Stomach (tissue), 9 donors: ENCODE measurements around the gene CD79B. TPM values are rescaled to one million over a fixed set of nuclear protein-coding genes. Genes with fewer than 3 reads are reported as not detected.
A peak's percentile ranks its signal among the peaks of the same experiment; 100 is the strongest.
"Not testable (repeated sequence)": the region's sequence is repeated elsewhere in the genome, so short reads cannot be mapped to it uniquely, and the experiment has no call there.

Experiments used
- DNase-seq, 2 donors: peaks; one replicate each; pipeline versions ENCODE4 v3.0.0 to v3.0.0-alpha.2; 2013 to 2019
- H3K27ac ChIP-seq, 5 donors: fragments of 200-600 bp in 4 of 5; sonication (generic) in 4 of 5; one replicate each; pipeline ENCODE4 v1.5.1; 2013 to 2019; ENCODE audit warnings: mild to moderate bottlenecking in 1 of 5, moderate library complexity in 1 of 5
- H3K27me3 ChIP-seq, 3 donors: fragments of 200-600 bp; sonication (generic); one replicate each; pipeline ENCODE4 v1.5.1; 2017 to 2019; ENCODE audit warnings: mixed run types in 1 of 3
- H3K36me3 ChIP-seq, 4 donors: fragments of 200-600 bp; sonication (generic); 1 replicate in 3 of 4; 2 replicates in 1 of 4; pipeline ENCODE4 v1.5.1; 2016 to 2019
- H3K4me1 ChIP-seq, 4 donors: fragments of 200-600 bp; sonication (generic); one replicate each; pipeline ENCODE4 v1.5.1; 2016 to 2019
- H3K4me3 ChIP-seq, 4 donors: fragments of 200-600 bp; sonication (generic) in 3 of 4; one replicate each; pipeline ENCODE4 v1.5.1; 2016 to 2019; ENCODE audit warnings: mild to moderate bottlenecking in 1 of 4
- H3K9me3 ChIP-seq, 4 donors: fragments of 200-600 bp; sonication (generic); one replicate each; pipeline ENCODE4 v1.5.1; 2016 to 2019
- CTCF ChIP-seq, 7 experiments: fragments of 450-650 bp in 4 of 7; fragments of 200-600 bp in 3 of 7; sonication (generic) in 3 of 7; IDR thresholded peaks; one replicate each; pipeline ENCODE4 v1.5.1; 2016 to 2019; ENCODE audit warnings: antibody characterized with exemption in 7 of 7, control low read depth in 2 of 7, mild to moderate bottlenecking in 1 of 7
- EP300 ChIP-seq: sonication (generic); formaldehyde crosslinking; IDR thresholded peaks from one replicate; pipeline ENCODE4 v1.6.1; 2017; ENCODE audit warnings: antibody characterized with exemption
- POLR2A ChIP-seq, 4 donors: fragments of 450-650 bp; IDR thresholded peaks; one replicate each; pipeline ENCODE4 v1.6.1; 2016; ENCODE audit warnings: antibody characterized with exemption in 4 of 4, control low read depth in 2 of 4, mild to moderate bottlenecking in 1 of 4, moderate library complexity in 1 of 4
- POLR2AphosphoS5 ChIP-seq, 3 donors: sonication (generic); formaldehyde crosslinking; IDR thresholded peaks; one replicate each; pipeline ENCODE4 v1.6.1; 2016; ENCODE audit warnings: antibody characterized with exemption in 3 of 3
- WGBS, 5 donors: extraction: QIAGEN DNeasy Blood & Tissue Kit in 3 of 5; methylation state at CpG; one replicate each; pipeline versions ENCODE4 v1.1.5 to v1.1.7; 2013 to 2018; 5-methylcytosine and 5-hydroxymethylcytosine counted together
- intact Hi-C: fragments of 100-400 bp; cut with DNase I; formaldehyde crosslinking; loops from one replicate; pipeline ENCODE4 v1.15.1; 2023; ENCODE audit warnings: low total_unique reads
- polyA plus RNA-seq, 3 donors: library from polyadenylated mRNA; stranded (reverse); fragments of 200-250 nt; gene quantifications; one replicate each; pipeline ENCODE4 v1.2.3, GENCODE V29; 2013
- total RNA-seq, 5 donors: library from RNA; depleted of rRNA; stranded (reverse); fragments of >200 nt; gene quantifications; one replicate each; pipeline versions ENCODE4 v1.1.0 to v1.2.3, GENCODE V29; 2014 to 2016
- donor health status: healthy with polysubstance abuse.
- donor health status: Bipolar disorder and iron deficiency.
- donor health status: healthy.

The CD79B gene
- total and polyA plus RNA-seq, 8 donors = 1.7 to 9.7 (median 5.3) TPM; not detected in 3

GRCh38 chr17:63914471-63914870 lies 17.7 kb downstream of the CD79B start:
- H3K4me3 ChIP-seq = no peak overlapping the region
- WGBS, 5 donors = 93 to 98% (median 96%) methylated on average over 7 of the region's 7 CpGs
- intact Hi-C loops = loop anchor here (10.0 kb wide), 1 partner anchor 220 kb away; the partner anchor contains the start of gene ERN1
- H3K4me1 ChIP-seq = peaks cover 0 to 4% (median 0%) of the 10 kb centered on the region in 4 donors
- TF ChIP-seq EP300 (no peak), POLR2AphosphoS5 (IDR thresholded peaks at IDR 0.05) (no peak), POLR2A (IDR thresholded peaks at IDR 0.05) (no peak), CTCF (IDR thresholded peaks at IDR 0.05) (no peak)
- no peaks in the 10 kb centered on the region for H3K36me3 ChIP-seq
- no peak overlapping the region for H3K27ac ChIP-seq
- DNase-seq = no peak
- no peaks in the 10 kb centered on the region for H3K9me3 ChIP-seq
- peaks cover 0 to 39% (median 3%) of the 10 kb centered on the region in 3 donors for H3K27me3 ChIP-seq

DNA sequence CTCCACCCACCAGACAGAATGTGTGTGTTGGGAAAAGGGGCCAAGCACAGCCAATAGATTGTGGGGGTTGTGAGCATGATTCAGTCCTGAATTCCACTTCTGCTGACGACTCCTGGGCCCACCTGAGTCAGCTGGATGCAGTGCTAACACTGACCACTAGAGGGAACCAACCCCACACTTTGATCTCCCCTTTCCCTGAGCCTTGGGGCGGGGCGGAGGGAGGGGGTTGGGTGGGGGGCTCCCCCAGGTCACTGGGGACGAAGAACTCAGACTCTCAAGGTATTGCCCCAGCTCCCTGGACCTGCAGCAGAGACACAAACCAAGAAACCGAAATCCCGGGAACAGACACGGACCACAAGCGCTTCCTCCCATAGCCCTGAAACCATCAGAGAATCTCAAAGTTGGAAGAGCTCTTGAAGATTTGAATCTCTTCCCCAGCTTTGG lies 20.5 kb downstream of the CD79B start:
- 38 to 71% (median 45%) methylated on average over 5 to 8 of the region's 8 CpGs for WGBS, 5 donors

DNA sequence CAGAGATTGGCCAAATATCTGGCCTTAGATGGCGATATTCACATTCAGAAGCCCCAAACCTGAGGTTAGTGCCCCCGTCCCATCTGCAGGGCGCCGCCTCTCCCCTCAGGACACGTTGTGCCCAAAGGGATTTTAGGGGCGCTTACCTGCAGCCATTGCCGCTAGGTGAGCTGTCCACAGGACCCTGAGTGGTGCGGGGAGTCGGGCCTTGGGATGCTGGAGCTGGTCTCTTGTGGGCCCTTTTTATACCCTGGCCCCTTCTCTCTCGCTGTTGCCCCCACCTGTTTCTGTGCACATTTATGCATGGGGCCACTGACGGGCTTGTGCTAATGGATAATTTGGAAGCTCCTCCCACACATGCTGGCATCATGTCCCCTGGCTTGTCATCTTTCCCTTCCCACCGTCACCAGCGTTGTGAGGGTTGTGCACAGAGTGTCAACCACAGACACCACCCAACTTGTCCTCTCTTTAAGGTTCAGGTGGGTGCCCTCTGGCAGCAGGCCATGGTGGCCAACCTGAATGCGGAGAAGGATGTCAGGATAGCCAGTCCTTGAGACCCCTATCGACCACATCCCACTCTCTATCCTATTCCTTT lies 21.0 kb downstream of the CD79B start, which contains the start of gene CSHL1:
Gene CSHL1 (minus strand): TSS at position 218 of the 595 bp plus-strand sequence. CDS start 62 bp downstream, at position 156.
- 65 to 77% (median 72%) methylated on average over 14 to 15 of the region's 15 CpGs for WGBS, 5 donors
- Histone ChIP-seq H3K4me1 (no peaks in the 10 kb centered on the region), H3K9me3 (no peaks in the 10 kb centered on the region), H3K36me3 (no peaks in the 10 kb centered on the region), H3K27ac (no peak within 1 kb of the TSS), H3K27me3 (peaks cover 0 to 20% (median 0%) of the 10 kb centered on the region in 3 donors), H3K4me3 (no peak within 1 kb of the TSS)
- intact Hi-C loops = loop anchor here (10.0 kb wide), 1 partner anchor 224 kb away; the partner anchor contains the start of gene ERN1
- no peak for DNase-seq
- TF ChIP-seq EP300 (no peak), POLR2A (IDR thresholded peaks at IDR 0.05) (no peak), CTCF (IDR thresholded peaks at IDR 0.05) (no peak), POLR2AphosphoS5 (IDR thresholded peaks at IDR 0.05) (no peak)

More for the DNA sequence above, 20.5 kb downstream of the CD79B start:
- Histone ChIP-seq H3K27me3 (peaks cover 0 to 20% (median 0%) of the 10 kb centered on the region in 3 donors), H3K27ac (no peak overlapping the region), H3K4me3 (no peak overlapping the region), H3K36me3 (no peaks in the 10 kb centered on the region), H3K9me3 (no peaks in the 10 kb centered on the region), H3K4me1 (no peaks in the 10 kb centered on the region)
- peak; percentile 40 to 70 for DNase-seq
- TF ChIP-seq CTCF (IDR thresholded peaks at IDR 0.05) = peak in 5 of 7 experiments; percentile 21 to 96 (median 92)
- no peak for TF ChIP-seq POLR2A (IDR thresholded peaks at IDR 0.05)
- intact Hi-C loops = loop anchor here (10.0 kb wide), 1 partner anchor 223 kb away; the partner anchor contains the start of gene ERN1

GRCh38 chr17:63910096-63910495 lies 22.0 kb downstream of the CD79B start:
- Histone ChIP-seq H3K9me3 (no peaks in the 10 kb centered on the region), H3K4me3 (no peak overlapping the region), H3K27me3 (peaks cover 0 to 20% (median 0%) of the 10 kb centered on the region in 3 donors), H3K27ac (no peak overlapping the region), H3K4me1 (no peaks in the 10 kb centered on the region), H3K36me3 (no peaks in the 10 kb centered on the region)
- no peak for TF ChIP-seq EP300
- no peak for TF ChIP-seq POLR2AphosphoS5 (IDR thresholded peaks at IDR 0.05)
- TF ChIP-seq POLR2A (IDR thresholded peaks at IDR 0.05) = no peak
- no peak for TF ChIP-seq CTCF (IDR thresholded peaks at IDR 0.05)
- WGBS, 5 donors = 73 to 82% (median 76%) methylated on average over 12 to 14 of the region's 14 CpGs
- intact Hi-C loops = loop anchor here (10.0 kb wide), 1 partner anchor 225 kb away; the partner anchor contains the start of gene ERN1
- DNase-seq = no peak

- WGBS, 5 donors = 86 to 95% (median 89%) methylated on average over 7 to 10 of the region's 10 CpGs
- H3K4me1 ChIP-seq, intact Hi-C loops, DNase-seq, H3K4me3 ChIP-seq, H3K27ac ChIP-seq, H3K9me3 ChIP-seq, H3K36me3 ChIP-seq: not testable (repeated sequence)
- peaks cover 0 to 20% (median 0%) of the 10 kb centered on the region in 3 donors for H3K27me3 ChIP-seq
Measured at GRCh38 chr17:63909586-63909985, 22.5 kb downstream of the CD79B start.

- intact Hi-C loops = not testable (repeated sequence)
Measured at GRCh38 chr17:63907161-63907778, 24.9 kb downstream of the CD79B start.

DNA sequence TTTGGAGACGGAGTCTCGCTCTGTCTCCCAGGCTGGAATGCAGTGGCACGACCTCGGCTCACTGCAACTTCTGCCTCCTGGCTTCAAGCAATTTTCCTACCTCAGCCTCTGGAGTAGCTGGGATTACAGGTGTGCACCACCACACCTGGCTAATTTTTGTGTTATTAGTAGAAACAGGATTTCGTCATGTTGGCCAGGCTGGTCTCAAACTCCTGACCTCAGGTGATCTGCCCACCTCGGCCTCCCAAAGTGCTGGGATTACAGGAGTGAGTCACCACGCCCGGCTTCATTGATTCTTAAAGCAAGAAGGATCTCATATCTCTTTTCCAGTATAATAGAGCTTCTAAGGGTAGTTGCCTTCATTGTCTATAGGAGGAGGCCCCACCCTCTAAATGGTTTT lies 27.3 kb downstream of the CD79B start:
- DNase-seq, H3K9me3 ChIP-seq, H3K27me3 ChIP-seq, H3K4me1 ChIP-seq, H3K4me3 ChIP-seq, H3K27ac ChIP-seq, intact Hi-C loops, H3K36me3 ChIP-seq: not testable (repeated sequence)
- 84 to 93% (median 90%) methylated on average over 8 of the region's 8 CpGs for WGBS, 5 donors

More at GRCh38 chr17:63907161-63907778, 24.9 kb downstream of the CD79B start:
- H3K27ac ChIP-seq, H3K4me3 ChIP-seq, DNase-seq, H3K9me3 ChIP-seq, H3K4me1 ChIP-seq, H3K36me3 ChIP-seq: not testable (repeated sequence)
- peaks cover 0 to 20% (median 0%) of the 10 kb centered on the region in 3 donors for H3K27me3 ChIP-seq
- 43 to 58% (median 54%) methylated on average over 10 to 12 of the region's 12 CpGs for WGBS, 5 donors
